Measurements from ENCODE around the gene LRIT1.

LRIT1 gene

DNA sequence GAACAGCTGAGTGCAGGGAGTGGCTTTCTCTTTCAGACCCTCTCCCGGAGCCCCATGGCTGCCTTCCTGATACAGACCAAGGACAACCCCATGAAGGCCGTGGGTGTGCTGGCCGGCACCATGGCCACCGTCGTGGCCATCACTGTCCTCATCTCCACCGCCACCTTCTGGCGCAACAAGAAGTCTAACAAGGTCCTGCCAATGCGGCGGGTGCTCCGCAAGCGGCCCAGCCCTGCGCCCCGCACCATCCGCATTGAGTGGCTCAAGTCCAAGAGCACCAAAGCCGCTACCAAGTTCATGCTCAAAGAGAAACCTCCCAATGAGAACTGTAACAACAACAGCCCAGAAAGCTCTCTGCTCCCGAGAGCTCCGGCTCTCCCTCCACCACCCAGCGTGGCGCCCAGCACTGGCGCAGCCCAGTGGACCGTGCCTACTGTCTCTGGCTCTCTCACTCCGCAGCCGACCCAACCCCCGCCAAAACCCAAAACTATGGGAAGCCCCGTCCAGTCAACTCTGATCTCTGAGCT lies 27.2 kb downstream of the LRIT1 start:
- DNase-seq (ENCODE audit: low read depth in 2 of 2) = no peak

- no peak for DNase-seq (ENCODE audit: low read depth in 2 of 2)
Measured at GRCh38 chr10:84213076-84213475, 28.3 kb downstream of the LRIT1 start.

DNA sequence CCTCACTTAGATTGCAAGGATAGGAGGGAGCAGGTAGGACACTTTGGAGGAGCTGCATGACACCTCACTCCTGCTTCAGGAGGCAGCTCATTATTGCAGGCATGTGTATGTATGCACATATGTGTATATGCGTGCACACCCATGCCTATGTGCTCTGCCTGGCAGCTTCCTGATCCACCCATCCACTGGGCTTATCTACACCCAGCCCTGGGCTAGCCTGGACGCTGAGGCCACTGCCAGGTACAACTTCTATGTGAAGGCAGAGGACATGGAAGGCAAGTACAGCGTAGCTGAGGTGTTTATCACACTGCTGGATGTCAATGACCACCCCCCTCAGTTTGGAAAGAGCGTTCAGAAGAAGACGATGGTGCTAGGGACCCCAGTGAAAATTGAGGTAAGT lies 29.3 kb downstream of the LRIT1 start:
- DNase-seq (ENCODE audit: low read depth in 2 of 2) = no peak

DNA sequence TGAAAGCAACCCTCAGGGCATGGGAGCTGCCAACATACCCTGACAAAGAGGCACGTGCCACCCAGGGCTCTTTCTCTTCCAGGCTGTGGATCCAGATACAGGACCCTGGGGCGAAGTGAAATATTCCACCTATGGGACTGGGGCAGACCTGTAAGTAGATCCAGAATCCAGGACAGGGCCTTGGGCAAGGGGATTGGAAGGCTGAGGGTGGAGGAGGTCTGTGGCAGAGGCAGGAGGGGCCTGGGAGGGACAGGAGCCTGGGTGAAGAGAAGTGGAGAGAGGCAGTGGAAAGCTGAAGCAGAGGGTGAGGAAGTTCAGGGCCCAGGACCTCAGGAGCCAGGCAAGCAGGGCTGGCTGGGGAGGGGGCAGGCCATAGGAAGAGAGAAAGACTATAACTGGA lies 29.8 kb downstream of the LRIT1 start:
- no peak for DNase-seq (ENCODE audit: low read depth in 2 of 2)

GRCh38 chr10:84208023-84208422 lies 33.3 kb downstream of the LRIT1 start:
- DNase-seq (ENCODE audit: low read depth in 2 of 2) = no peak

DNA sequence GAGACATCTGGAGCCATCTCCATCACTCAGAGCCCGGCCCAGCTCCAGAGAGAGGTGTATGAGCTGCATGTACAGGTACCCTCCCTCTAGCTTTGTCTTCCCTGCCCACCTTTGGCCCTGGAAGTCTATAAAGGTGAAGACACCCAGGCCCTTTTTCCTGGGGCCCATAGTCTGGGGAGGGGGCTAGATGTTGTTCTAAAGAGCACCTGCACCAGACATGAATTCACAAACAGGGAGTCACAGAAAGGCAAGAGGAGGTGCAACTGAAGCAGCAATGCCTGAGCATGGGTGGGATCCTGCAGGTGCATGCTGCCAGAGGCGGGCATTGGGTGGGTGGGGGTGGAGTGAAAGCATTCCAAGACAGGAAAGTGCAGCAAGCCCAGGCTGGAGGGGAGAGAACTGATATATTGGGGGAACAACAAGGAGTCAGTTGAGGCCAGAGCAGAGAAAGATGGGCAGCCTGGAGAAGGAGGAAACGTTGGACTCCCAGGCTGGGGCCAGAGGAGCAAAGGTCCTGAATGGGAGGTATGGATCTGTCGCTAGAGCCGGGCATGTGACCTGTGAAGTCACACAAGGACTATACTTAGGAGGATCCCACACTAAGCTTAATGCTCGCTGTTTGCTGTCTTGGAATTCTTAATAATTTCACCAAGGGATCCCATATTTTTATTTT lies 35.4 kb downstream of the LRIT1 start:
- no peak for DNase-seq (ENCODE audit: low read depth in 2 of 2)

DNA sequence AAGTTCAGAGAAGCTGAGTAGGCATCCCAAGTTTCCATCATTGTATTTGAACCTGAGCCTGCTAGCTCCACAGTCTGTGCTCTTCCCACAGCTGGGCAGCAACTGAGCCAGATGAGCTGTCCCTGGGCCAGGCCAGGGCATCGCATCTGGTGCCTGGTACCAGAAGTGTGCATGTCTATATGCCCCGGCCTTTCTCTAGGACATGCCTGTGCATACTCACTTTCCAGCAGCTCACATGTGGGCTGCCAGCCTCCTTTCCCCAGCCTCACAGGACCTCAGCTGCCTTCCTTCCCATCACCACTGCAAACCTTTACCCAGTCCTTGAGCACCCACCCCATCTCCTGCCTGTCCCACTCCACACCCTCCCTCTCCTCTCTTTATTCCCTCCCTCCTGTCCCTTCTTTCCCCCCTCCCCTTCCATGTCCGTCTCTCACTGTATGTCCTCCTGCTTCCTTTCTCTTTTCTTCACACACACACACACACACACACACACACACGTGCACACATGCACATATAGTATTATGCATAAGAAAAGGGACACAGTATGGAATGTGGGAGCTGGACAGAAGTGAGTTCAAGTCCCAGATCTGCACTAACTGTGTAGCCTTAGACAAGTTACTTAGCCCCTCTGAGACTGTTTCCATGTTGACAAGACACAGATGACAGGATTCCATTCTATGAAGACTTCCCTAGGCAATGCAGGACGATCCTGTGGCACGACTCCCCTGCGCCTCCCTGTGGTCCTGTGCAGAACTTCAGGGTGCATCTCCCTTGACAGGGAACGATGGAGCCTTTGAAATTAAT lies 36.1 kb downstream of the LRIT1 start:
- peak; percentile 59 to 60 for DNase-seq (ENCODE audit: low read depth in 2 of 2)

- no peak for DNase-seq (ENCODE audit: low read depth in 2 of 2)
Measured at GRCh38 chr10:84204610-84205009, 36.7 kb downstream of the LRIT1 start.

- no peak for DNase-seq (ENCODE audit: low read depth in 2 of 2)
Measured at GRCh38 chr10:84204122-84204521, 37.2 kb downstream of the LRIT1 start.

GRCh38 chr10:84202349-84202748 lies 39.0 kb downstream of the LRIT1 start:
- DNase-seq (ENCODE audit: low read depth in 2 of 2) = no peak

DNA sequence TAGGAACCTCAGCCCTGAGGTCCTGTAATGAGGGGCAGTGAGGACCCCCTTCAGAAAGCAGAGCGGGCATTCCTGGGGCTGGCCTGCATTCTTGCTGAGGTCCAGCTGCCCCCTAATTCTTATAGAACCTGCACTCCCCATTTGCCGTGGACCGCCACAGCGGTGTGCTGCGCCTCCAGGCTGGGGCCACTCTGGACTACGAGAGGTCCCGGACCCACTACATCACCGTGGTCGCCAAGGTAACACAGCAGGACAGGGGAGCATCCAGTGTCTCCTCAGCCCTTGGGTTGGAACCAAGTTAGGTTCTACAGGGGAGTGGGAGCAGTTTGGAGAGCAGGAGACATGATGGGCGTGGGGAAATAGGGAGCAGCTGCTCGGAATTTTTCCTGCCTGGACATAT lies 39.7 kb downstream of the LRIT1 start:
- DNase-seq (ENCODE audit: low read depth in 2 of 2) = no peak

- DNase-seq (ENCODE audit: low read depth in 2 of 2) = no peak
Measured at GRCh38 chr10:84201244-84201606, 40.1 kb downstream of the LRIT1 start.

DNA sequence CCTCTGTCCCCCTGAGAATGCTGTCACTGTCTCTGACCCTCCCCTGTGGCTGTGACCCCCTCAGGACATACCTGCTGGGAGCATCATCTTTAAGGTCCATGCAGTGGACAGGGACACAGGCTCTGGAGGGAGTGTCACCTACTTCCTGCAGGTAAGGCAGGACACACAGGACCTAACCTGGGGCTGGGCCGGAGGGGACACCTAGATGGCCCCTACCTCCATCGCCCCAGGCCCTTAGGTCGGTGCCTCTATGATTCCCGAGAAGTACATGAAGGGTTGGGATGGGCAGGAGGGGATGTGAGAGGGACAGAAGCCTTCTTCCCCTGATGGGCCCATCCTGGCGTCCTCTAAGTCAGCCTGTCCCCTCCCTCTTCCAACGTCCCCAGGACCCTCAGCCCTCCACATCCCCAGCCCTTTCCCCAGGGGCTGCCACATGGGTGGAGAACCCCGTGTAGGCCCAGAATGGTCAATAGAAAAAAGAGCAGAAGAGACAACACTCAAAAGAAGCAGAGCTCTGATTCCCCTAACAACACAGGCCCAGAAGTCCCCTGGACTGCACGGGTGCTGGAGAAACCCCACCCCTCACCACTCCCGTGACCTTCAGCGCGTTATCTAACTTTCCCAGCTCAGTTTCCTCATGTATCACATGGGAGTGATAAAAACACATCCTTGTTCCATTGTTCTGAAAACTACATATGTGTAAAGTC lies 40.7 kb downstream of the LRIT1 start:
- DNase-seq (ENCODE audit: low read depth in 2 of 2) = no peak

GRCh38 chr10:84198206-84198915 lies 43.0 kb downstream of the LRIT1 start:
- DNase-seq (ENCODE audit: low read depth in 2 of 2) = no peak

GRCh38 chr10:84197643-84198042 lies 43.7 kb downstream of the LRIT1 start:
- DNase-seq (ENCODE audit: low read depth in 2 of 2) = no peak

- no peak for DNase-seq (ENCODE audit: low read depth in 2 of 2)
Measured at GRCh38 chr10:84196941-84197340, 44.4 kb downstream of the LRIT1 start.

DNA sequence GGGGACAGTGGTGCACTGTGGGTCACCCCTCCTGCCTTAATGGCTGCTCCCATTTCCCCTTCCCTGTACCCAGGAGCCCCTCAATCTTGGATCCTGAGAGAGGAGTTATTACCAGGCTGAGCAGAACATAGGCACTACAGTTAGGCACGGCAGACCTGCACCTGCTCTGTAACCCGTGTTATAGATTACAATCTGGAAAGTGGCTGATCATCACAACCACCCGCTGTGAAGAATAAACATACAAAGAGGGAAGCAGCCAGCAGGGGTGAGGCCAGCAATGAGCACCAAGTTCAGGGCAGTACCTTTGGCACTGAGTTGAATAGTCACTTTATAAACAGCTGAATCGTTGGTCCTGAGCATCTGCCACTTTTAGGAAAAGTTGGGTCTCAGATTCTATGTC lies 45.3 kb downstream of the LRIT1 start:
- DNase-seq (ENCODE audit: low read depth in 2 of 2) = no peak

DNA sequence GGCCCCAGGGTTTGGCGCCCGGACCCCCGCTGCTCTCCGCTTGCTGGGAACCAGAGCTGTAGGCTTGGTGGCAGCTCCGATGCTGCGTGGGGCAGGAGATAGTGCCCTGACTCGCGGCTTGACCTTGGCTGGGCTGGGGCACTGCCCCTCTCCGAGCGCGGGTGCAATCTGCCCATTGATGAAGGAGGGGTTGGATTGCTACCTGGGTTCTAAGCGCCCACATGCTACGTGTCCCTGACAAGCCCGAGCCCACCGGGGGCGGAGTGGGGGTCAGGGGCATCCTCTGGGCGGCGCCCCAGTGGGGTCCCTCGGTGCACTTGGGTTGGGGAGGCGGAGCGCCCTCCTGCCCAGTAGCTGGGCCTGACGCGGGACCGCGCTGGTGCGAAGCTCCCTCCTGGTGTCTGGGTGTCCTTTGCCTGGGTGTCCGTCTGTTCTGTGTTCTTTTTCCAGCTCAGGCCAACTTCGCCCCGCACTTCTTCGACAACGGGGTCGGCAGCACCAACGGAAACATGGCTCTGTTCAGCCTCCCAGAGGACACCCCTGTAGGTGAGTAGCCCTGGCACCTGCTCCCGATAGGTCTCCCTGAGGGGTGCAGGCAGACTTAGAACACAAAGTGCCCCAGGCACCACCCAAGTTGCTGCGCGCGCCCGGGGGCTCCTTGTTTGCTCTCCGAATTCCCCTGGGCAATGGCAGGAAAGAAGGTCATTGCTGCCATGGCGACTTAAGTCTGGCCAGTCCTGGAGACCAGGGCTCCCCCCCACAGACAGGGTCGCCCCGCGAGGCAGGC lies 46.1 kb downstream of the LRIT1 start:
- DNase-seq (ENCODE audit: low read depth in 2 of 2) = no peak

GRCh38 chr10:84194424-84195043 lies 46.8 kb downstream of the LRIT1 start, which contains the start of gene CDHR1:
TSS of gene CDHR1 (plus strand) at chr10:84194537. CDS start at chr10:84194761, 224 bp downstream.
- peak; percentile 11 to 36 for DNase-seq (ENCODE audit: low read depth in 2 of 2)

DNA sequence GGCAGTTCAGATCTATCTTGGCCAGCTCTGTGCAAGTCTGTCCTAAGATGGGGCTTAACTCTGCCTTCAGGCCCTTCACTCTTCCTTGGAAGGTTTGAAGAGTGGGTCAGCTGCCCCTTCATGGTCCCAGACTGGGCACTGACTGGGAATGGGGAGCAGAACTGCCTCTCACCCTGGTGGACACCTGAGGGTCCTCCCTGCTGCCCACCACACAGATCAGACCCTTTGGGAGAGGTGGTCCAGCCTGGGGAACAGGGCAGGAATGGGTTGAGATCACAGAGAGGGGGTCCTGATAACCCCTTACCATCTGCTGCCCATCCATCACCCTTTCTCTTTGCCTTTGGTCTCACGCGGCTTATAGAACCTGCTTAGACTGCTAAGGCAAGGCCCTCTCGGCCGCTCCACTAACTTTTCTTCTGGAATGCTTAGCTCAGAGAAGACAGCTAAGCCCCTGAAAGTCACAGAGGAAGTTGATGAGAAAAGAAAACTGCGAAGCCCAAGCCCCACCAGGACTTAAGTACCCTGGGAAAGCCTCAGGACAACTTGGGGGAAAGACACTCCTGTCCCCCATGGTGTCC lies 47.4 kb downstream of the LRIT1 start:
- no peak for DNase-seq (ENCODE audit: low read depth in 2 of 2)

Data from stimulated activated CD4-positive, alpha-beta T cell treated with anti-CD3 and anti-CD28 coated beads, Interleukin-4, amount 100 ng/mL, for 48 hours (primary cell).